Stimulated activated CD4-positive, alpha-beta T cell treated with anti-CD3 and anti-CD28 coated beads, Interleukin-2, amount 100 ng/mL, for 48 hours (primary cell): ENCODE measurements around the gene GNAO1.
A peak's percentile ranks its signal among the peaks of the same experiment; 100 is the strongest.

ENCODE experiments used
- DNase-seq, 2 donors: peaks; one replicate each; pipeline ENCODE4 v3.0.0-alpha.2; 2020

The GNAO1 gene

DNA sequence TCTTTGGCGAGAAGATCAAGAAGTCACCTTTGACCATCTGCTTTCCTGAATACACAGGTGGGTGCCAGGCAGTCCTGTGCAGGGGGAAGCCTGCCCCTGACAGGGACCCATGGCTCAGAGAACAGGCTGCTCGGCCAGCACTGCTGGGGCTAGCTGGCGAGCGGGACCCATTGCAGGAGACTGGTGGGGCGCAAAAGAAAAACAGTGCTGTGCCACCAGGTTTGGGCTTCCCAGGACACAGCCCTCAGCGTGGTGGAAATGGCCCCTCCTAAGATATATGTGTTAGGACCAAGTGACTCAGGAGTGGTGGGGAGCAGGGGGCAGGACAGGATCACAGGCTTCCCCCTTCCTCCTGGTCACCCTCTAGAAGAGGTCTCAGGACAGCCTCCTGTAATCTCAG is 160.2 kb downstream of the GNAO1 start:
- no peak for DNase-seq

GRCh38 chr16:56352351-56353053 is 161.2 kb downstream of the GNAO1 start:
- no peak for DNase-seq

DNA sequence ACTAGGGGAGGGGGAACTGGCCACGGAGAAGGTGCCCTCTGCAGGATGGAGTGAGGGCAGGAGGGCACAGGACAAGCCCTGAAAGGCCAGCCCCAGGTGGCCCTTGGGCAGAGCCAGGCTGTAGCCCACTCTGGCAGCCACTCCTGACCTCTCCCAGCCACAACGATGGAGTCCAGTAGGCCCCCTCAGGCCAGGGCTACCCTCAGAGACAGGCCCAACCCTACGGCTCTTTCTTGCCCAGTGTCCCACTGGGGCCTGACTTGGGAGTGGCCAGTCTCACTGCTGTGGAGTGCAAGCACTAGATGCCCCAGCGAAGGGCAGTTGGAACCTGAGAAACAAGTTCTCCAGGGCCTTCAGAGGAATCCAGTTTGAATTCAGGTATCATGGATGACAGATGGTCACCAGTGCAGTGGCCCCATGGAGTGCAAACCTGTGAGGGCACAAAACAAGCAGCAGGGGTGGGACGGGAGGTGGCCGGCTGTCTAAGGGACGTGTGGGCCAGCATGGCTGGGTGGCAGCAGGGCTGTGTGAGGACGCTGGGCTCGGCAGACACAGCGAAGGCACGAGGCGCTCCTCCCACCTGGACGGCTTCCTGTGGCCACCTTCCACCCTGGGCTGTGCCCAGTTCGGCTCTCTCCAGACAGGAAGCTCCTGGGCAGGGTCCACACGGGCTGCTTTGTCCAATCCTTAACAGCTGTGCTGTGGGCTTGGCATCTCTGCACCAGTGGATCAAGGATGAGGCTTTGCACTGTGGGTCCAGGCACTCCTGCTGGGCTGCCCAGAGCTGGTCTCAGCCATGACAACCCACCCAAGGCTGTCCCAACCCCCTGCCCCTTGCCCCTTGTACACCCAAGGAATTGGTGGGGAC is 162.0 kb downstream of the GNAO1 start:
- DNase-seq, result no peak

GRCh38 chr16:56354016-56354415 is 162.7 kb downstream of the GNAO1 start:
- DNase-seq, result no peak

- no peak for DNase-seq
Observed at GRCh38 chr16:56354746-56355145, 163.5 kb downstream of the GNAO1 start.

GRCh38 chr16:56355221-56355620 is 163.9 kb downstream of the GNAO1 start:
- no peak for DNase-seq

GRCh38 chr16:56355786-56356275 is 164.5 kb downstream of the GNAO1 start:
- DNase-seq, result no peak

- peak; percentile 48 to 51 for DNase-seq
Observed at GRCh38 chr16:56356276-56357240, 165.3 kb downstream of the GNAO1 start.

DNA sequence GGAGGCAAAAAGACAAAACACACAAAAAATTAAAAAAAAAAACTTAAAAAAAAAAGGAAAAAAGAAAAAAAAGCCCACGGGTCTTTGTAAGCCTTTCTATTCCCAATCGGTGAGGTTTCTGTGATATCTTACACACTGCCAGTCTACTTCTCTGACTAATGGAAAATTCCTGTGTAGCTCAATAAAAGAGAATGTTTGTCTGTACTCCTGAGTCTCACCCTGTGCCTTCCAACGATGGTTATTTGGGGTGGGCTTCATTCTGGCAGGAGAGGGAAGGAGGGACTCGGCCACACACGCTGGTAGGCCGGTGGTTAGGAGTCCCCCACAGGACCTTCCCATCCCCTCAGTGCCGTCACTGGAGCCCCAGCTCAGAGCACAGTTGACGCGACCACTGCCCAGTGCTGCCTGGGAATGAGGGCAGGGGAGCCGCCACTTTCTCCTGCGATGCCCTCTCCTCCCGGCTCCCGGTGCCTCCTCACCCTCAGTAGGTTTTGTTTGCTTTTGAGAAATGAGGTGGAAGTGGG is 166.0 kb downstream of the GNAO1 start:
- DNase-seq, result no peak

DNA sequence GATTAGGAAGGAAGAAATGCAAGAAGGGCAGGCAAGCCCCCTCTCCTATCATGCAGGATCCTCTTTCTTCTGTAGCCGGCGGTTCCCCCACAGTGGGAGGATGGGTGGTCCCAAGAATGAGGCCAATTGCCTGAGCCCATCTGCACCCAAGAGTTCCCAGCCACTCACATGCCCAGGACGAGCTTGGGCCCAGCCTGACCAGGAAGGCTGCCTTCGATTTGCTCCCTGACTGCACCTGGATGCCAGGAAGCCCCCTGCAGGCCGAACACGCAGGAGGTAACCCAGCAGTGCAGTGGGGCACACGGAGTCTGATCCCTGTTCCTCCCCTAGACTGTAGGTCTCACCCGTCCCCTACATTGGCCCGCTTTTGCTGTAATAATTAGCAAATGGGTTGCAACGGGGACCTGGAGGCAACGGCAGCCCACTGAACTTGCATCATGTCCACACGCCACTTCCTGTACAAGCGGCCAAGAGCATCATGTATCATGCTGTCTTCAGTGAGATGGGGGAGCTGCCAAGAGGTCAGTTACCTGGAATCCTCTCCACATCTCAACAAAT is 166.6 kb downstream of the GNAO1 start:
- no peak for DNase-seq

GRCh38 chr16:56360117-56361008 is 169.1 kb downstream of the GNAO1 start:
- no peak for DNase-seq

- DNase-seq, result no peak
Observed at GRCh38 chr16:56362057-56362655, 170.9 kb downstream of the GNAO1 start.

GRCh38 chr16:56362706-56363105 is 171.4 kb downstream of the GNAO1 start:
- DNase-seq, result no peak

- DNase-seq, result no peak
Observed at GRCh38 chr16:56363181-56363716, 172.0 kb downstream of the GNAO1 start.

- no peak for DNase-seq
Observed at GRCh38 chr16:56363781-56364565, 172.7 kb downstream of the GNAO1 start.

- DNase-seq, result no peak
Observed at GRCh38 chr16:56364865-56365264, 173.6 kb downstream of the GNAO1 start.

GRCh38 chr16:56365552-56365951 is 174.3 kb downstream of the GNAO1 start:
- no peak for DNase-seq

DNA sequence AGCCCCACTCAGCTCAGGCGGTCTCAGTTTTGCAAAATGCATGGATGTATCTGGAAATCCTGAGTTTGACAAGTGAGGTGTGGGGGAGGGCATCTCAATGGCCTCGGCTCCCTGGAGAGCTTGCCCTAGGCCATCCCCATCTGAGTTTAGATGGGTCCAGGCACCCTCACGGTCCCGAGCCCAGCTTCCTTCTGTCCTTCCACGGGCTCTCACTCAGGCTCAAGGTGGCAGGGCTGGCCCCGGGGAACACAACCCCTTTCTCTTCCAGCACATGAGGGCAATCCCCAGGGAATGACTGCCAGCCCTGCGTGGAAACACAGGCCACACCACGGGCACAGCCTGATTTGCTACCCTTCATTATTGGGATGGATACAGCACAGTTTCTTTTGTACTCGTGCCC is 175.7 kb downstream of the GNAO1 start:
- no peak for DNase-seq

DNA sequence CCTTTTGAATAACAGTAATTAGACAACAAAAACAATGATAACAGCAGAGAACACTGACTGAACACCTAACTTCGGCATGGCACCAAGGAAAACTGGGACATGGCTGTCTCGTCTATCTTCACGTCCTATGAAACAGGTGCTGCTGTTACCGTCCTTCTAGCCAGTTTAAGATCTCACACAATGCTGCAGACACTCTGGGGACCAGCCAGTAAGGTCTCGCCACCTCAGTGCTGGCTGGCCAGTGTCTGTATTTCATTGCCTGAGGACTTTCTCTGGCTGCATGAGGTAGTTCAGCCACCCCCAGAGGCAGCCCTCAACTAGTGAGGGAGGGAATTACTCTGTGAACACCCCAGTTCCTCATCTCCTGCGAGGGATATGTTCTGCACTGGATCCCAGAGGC is 176.5 kb downstream of the GNAO1 start:
- no peak for DNase-seq

GRCh38 chr16:56368545-56368944 is 177.3 kb downstream of the GNAO1 start:
- no peak for DNase-seq
